ENCODE results near the gene MS4A5.

Gene MS4A5

GRCh38 chr11:60468829-60469228 is 39.5 kb downstream of the MS4A5 start:
- FAIRE-seq (no peak), DNase-seq (ENCODE audit: insufficient read length, low spot score) (no peak)
- TF ChIP-seq PAX5 (IDR thresholded peaks at IDR 0.05; ENCODE audit: insufficient read depth, low read length, severe bottlenecking) (no peak), POLR2A (IDR thresholded peaks at IDR 0.05; ENCODE audit: low read depth, low read length) (no peak), TAF1 (IDR thresholded peaks at IDR 0.05; ENCODE audit: low read depth, low read length) (no peak), SPI1 (IDR thresholded peaks at IDR 0.05; ENCODE audit: low read depth, low read length) (no peak), POU2F2 (IDR thresholded peaks at IDR 0.05; ENCODE audit: low read depth, low read length) (no peak), POLR2AphosphoS5 (IDR thresholded peaks at IDR 0.05; ENCODE audit: low read depth, low read length) (no peak)

DNA sequence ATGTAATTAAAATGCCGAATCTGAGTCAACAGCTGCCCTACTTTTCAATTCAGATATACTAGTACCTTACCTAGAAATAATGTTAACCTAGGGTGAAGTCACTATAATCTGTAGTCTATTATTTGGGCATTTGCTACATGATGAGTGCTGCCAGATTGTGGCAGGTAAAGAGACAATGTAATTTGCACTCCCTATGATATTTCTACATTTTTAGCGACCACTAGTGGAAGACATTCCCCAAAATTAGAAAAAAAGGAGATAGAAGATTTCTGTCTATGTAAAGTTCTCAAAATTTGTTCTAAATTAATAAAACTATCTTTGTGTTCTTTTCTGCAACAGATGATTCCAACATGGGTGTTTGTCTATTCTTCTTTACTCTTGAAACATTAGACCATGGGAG is 40.4 kb downstream of the MS4A5 start:
- TF ChIP-seq POLR2AphosphoS5 (IDR thresholded peaks at IDR 0.05; ENCODE audit: low read depth, low read length): no peak
- DNase-seq (ENCODE audit: insufficient read length, low spot score) (no peak), FAIRE-seq (no peak)

DNA sequence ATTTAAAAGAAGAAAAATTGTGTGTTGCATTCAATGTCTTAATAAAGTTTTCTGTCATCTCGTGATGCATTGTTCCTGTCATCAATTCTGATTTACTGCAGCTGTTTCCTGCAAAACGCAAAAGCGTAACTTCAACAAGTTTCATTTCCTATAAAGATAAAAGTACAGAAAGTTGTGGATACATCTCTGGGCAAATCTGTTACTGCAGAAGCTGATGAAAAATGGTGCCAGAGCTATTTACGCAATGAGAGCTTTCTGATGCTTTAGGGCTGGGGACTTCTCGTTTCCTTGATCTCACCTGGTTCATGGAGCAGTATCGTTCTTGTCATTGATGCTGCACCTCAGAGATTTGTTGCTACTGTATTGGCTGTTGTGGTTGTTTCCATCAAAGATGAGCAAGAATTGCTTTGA is 47.7 kb downstream of the MS4A5 start:
- peak; percentile 91 for FAIRE-seq
- no peak for DNase-seq (ENCODE audit: insufficient read length, low spot score)
- TF ChIP-seq POLR2A (IDR thresholded peaks at IDR 0.05; ENCODE audit: low read depth, low read length): no peak
- TF ChIP-seq SPI1 (IDR thresholded peaks at IDR 0.05; ENCODE audit: low read depth, low read length): peak; percentile 88
- TF ChIP-seq POU2F2 (IDR thresholded peaks at IDR 0.05; ENCODE audit: low read depth, low read length): no peak
- no peak for TF ChIP-seq POLR2AphosphoS5 (IDR thresholded peaks at IDR 0.05; ENCODE audit: low read depth, low read length)
- TF ChIP-seq TAF1 (IDR thresholded peaks at IDR 0.05; ENCODE audit: low read depth, low read length): no peak
- TF ChIP-seq PAX5 (IDR thresholded peaks at IDR 0.05; ENCODE audit: insufficient read depth, low read length, severe bottlenecking): no peak

GRCh38 chr11:60482361-60482760 is 53.0 kb downstream of the MS4A5 start:
- no peak for TF ChIP-seq POLR2AphosphoS5 (IDR thresholded peaks at IDR 0.05; ENCODE audit: low read depth, low read length)
- no peak for TF ChIP-seq POLR2A (IDR thresholded peaks at IDR 0.05; ENCODE audit: low read depth, low read length)
- TF ChIP-seq POU2F2 (IDR thresholded peaks at IDR 0.05; ENCODE audit: low read depth, low read length): no peak
- TF ChIP-seq PAX5 (IDR thresholded peaks at IDR 0.05; ENCODE audit: insufficient read depth, low read length, severe bottlenecking): no peak
- peak; percentile 85 for TF ChIP-seq SPI1 (IDR thresholded peaks at IDR 0.05; ENCODE audit: low read depth, low read length)
- peak; percentile 40 for FAIRE-seq
- DNase-seq (ENCODE audit: insufficient read length, low spot score): no peak

DNA sequence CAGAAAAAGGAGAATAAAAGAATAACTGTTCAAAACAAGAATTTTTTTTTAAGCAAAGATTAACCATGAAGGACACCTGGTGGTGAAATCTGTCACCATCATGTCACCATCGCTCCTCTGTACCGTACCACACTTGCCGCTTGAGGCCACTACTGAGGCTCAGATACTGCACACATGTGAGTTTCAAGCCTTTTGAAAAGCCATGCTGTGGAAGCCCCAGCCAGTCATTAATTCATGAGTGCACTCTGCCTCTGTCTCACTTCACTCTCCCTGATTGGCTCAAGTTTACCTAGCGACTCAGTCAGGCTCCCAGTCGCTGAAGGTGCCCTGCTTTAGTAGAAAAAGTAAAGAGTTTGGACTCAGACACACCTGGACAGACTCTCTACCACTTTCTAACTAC is 56.6 kb downstream of the MS4A5 start:
- peak; percentile 64 for DNase-seq (ENCODE audit: insufficient read length, low spot score)
- peak; percentile 9 for TF ChIP-seq PAX5 (IDR thresholded peaks at IDR 0.05; ENCODE audit: insufficient read depth, low read length, severe bottlenecking)
- TF ChIP-seq TAF1 (IDR thresholded peaks at IDR 0.05; ENCODE audit: low read depth, low read length): no peak
- peak; percentile 99 for FAIRE-seq

DNA sequence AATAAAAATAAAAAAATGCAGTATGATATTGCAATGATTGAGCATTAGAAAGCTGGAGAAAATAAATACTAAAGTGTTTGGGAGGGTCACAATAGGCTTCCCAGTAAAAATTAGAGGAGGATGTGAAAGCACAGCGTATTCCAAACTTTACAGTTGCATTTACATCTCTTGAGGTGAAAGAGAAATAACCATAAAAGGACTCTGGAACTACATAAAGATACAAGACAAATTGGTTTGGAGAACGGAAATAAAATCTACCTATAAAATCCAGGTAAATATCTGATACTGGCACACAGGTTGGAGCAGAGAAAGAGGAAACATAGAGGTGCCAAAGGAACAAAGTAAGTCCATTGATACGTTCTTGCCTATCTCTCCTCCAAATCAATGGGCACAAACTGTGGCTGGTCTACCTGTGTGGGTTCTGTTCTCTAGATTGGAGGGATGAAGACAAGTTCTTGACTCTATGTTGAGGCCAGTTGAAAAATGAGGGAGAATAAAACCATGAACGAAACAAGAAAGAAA is 63.2 kb downstream of the MS4A5 start, which contains the start of gene MS4A12:
MS4A12 (plus strand) TSS at position 291 of the 522 bp plus-strand sequence. CDS start 4,541 bp downstream, outside the sequence.
- TF ChIP-seq PAX5 (IDR thresholded peaks at IDR 0.05; ENCODE audit: insufficient read depth, low read length, severe bottlenecking) (no peak), TAF1 (IDR thresholded peaks at IDR 0.05; ENCODE audit: low read depth, low read length) (no peak), SPI1 (IDR thresholded peaks at IDR 0.05; ENCODE audit: low read depth, low read length) (no peak), POLR2A (IDR thresholded peaks at IDR 0.05; ENCODE audit: low read depth, low read length) (no peak), POLR2AphosphoS5 (IDR thresholded peaks at IDR 0.05; ENCODE audit: low read depth, low read length) (no peak), POU2F2 (IDR thresholded peaks at IDR 0.05; ENCODE audit: low read depth, low read length) (no peak)
- DNase-seq (ENCODE audit: insufficient read length, low spot score) (no peak), FAIRE-seq (no peak)

GRCh38 chr11:60493454-60493853 is 64.1 kb downstream of the MS4A5 start:
- FAIRE-seq (no peak), DNase-seq (ENCODE audit: insufficient read length, low spot score) (no peak)
- TF ChIP-seq POU2F2 (IDR thresholded peaks at IDR 0.05; ENCODE audit: low read depth, low read length) (no peak), TAF1 (IDR thresholded peaks at IDR 0.05; ENCODE audit: low read depth, low read length) (no peak), PAX5 (IDR thresholded peaks at IDR 0.05; ENCODE audit: insufficient read depth, low read length, severe bottlenecking) (no peak), POLR2A (IDR thresholded peaks at IDR 0.05; ENCODE audit: low read depth, low read length) (no peak), POLR2AphosphoS5 (IDR thresholded peaks at IDR 0.05; ENCODE audit: low read depth, low read length) (no peak), SPI1 (IDR thresholded peaks at IDR 0.05; ENCODE audit: low read depth, low read length) (no peak)

Measured in GM12891 (cell line).